GM18870 (cell line): ENCODE results near the gene STK10.
A peak's percentile ranks its signal among the peaks of the same experiment; 100 is the strongest.

Experiments used
- ATAC-seq: cut with Tn5 transposase; IDR thresholded peaks from one replicate; pipeline ENCODE4 v1.9.1; 2021; ENCODE audit warnings: moderate library complexity; ENCODE audit not compliant: unreplicated experiment

STK10 gene

DNA sequence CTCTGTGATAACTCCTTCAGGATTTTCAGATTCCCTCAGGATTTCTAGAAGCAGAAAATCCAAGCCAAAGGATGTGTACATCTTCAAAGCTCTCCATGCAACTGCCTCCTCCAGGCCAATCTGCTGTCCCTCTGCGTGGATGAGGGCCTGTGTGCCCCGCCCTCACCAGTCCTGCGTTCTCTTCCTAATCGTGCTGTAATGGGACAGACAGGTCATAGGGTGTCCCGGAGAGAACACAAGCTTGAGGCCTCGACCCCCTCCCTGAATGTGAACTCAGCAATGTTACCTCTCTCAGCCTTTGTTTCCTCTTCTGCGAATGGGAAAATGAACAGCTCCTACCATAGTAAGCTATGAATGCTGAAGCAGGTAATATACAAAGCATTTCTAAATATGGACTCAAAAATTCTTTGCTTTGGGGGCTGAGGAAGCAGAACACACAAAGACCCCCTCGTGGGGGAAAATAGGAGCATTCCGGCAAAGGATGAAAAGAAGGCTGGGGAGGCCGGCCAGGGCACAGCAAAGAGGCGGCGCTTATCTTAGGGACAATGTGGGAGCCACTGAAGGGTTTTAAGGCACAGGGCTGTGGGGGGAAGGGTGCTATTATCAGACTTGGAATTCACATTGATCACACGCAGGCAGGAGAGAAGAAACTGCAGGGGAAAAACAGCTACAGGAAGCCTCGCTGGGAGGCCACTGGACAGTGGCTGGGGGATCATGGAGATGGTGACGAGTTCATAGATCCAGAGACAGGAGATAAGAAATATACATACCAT, 124.4 kb downstream of the STK10 start:
- no peak for ATAC-seq

DNA sequence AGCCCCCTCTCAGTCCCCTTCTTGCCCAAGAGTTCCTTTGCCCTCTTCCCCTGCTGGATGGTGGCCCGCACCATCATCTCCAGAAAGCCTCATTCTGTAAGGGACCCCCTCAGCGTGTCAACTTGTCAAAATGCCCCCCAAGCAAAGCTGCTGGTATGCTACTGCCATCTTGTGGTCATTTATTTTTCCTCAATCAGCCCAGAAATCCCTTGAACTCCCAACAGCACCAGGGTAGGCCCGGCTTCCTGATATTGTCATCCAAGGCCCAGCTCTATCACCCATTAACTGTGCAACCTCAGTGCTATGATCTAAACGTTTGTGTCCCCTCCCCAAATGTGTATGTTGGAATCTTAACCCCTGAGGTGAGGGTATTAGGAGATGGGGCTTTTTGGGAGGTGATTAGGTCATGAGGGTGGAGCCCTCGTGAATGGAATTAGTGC, 128.3 kb downstream of the STK10 start:
- no peak for ATAC-seq

DNA sequence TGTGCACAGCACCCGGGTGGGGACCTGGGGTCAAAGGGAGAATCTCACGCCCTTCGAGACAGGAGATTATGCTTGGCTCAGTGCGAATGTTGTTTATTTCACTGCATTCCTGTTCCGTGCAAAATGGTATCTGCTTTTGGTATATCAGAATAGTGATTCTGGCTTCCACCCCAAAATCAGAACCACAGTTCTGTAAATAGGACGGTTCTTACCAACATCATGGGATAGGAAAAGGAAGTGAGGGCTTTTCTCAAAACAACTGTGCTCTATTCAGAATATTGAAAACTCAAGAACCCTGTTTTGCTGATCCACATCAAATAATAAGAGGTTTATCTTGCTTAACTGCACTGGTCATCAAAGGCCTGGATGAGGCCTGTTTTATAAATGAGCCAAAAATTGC, 129.9 kb downstream of the STK10 start:
- ATAC-seq, result no peak

DNA sequence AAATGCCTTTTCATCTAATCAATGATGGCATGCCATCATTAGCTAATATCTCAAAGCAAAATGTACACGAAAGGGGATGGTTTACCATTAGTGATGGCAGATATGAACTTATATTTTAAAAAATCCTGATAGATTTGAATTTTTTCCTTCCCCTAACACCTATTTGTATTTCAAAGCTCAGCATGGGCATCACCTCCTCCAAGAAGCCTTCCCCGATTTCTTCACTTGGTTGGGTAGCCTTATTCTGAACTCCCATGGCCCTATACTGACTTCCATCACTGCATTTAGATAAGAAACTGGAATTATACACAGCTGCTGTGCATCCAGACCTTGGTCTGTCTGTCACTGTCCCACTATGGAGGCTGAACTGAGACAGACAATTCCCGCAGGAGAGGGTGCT, 132.0 kb downstream of the STK10 start:
- no peak for ATAC-seq

DNA sequence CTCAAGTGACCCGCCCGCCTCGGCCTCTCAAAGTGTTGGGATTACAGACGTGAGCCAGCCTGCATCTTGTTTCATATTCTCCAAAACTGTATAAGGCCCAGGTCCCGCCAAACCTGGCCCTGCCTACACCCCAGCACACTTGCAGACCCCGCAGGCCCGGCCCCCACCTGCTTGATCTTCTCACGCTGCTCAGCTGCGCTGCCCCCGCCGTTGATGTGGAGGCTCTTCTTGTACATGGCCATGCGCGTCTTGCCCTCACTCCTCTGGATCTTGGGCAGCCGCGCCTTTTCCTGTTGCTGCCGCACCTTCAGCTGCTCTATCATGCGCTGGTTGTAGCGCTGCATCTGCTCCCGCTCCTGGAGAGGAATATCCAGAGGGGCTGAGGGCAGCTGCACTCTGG, 132.6 kb downstream of the STK10 start:
- no peak for ATAC-seq

DNA sequence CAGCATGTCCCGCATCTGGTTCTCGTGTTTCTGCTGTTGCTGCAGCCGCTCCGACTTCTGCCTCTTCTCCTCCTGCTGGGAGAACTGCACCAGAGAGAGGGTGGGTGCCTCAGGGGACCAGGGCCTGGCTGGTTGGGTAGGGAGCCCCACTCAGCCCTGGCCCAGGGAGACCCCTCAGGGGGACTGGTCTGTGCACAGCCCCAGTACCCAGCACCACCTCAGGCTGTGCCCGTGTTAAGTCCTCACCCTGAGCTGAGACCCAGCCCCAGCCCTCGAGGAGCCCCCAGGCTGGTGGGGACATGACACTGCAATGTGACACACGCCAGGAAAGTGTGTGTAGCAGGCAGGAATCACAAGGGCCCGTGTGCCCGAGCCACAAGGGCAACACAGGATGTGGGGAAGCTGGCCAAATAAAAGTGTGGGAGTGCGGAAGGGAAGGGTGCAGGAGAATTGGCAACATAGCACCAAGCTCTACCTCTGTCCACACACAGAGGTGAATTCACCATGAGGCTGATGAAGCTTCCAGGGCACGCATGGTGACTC, 133.3 kb downstream of the STK10 start:
- no peak for ATAC-seq

DNA sequence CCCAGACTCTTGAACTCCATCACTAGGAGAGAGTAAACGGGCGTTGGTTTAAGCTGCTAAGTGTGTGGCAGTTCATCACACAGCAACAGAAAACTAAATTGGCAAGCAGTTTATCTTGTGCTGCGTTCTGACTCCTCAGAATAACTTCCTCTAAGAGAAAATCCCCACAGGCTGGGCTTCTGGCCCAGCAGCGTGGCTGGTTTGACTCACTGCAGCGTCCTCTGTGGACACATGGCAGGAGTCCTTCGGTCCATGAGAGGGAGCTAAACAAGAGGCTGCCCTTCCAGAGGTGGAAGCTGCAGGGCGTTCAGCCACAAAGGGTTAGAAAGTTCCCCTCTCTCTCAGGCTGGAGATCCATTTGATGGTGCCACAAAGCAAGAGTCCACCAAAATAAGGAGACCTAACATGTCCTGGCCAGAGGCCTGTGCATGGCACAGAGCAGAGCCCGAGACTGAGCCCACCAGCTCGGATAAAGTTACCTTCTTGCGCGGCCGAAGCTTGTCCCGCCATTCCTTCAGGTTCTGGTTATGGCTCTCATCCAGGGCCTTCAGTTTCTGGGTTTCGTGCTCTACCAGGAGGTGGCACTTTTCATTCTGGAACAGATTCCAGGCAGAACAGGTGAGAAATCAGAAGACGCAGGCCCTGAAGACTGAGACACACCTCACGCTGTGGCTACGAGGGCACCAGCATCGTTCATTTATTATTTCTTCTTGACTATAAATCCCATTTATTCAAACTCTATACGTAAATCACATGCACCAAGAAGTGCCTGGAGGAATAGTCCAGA, 135.4 kb downstream of the STK10 start:
- no peak for ATAC-seq

DNA sequence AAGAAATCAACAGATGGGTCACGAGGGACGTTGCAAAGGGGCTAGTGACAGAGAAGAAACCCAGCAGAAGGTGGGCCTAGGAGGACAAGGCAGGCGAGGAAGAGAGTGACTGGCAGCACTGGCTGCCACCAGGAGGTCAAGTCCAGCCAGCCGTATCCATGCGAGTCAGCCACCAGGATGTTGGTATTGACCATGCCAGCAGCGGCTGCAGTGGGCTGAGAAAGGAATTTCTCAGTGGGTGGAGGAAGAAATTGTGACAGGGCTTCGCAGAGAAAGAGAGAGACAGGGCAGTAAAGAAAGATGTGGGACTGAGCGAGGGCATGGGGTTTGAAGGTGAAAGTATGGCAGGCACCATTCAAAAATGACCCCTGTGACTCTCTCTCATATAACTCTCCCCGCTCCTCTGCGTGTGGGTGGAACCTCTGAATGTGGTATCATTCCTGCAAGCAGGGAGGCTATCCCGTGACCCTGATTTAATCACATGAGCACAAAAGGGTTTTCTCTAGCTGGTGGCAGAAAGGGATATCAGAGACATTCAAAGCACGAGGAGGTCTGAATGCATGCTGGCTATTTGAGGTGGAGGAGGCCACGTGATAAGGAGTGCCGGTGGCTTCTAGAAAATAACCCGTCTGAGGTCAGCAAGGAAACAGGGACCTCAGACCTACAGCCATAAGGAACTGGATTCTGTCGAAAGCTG, 136.2 kb downstream of the STK10 start:
- no peak for ATAC-seq

DNA sequence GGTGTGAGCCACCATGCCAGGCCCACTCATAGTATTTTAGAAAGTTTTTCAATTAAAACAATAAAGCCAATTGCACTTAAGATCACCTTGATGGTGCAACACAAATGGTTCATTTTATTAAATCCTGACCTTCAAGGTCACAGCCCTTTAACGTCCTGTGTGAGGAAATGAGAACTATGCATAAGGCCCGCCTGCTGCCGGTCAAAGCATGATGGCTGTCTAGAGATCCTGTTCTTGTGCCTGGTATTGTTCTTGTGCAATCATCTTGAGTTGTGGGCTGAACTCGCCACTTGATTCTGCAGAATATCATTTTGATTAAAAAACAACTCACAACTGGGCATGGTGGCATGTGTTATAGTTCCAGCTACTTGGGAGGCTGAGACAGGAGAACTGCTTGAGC, 137.9 kb downstream of the STK10 start:
- no peak for ATAC-seq

DNA sequence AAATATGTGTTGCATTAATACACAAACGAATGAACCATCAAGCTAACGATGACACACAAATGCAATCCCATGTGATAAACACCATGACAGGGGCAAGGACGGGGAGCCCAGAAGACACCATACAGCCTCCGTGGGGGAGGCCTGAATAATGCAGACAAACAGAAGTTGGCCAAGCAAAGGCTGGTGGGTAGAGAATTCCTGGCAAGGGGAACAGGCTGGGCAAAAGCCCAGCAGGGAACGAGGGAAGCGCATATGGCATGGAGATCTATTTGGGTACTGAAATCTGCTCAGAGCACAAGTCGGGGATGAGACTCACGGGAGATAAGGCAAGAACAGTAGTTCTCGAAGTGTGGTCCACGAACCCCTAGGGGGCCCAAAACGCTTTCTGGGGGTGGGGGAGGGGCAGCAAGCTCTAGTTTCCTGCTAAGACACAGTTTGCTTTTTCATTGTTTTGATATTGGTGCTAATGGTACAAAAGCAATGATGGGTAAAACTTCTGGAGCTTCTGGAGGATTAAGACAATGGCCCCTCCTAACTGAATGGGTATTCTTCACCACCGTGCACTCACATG, 138.7 kb downstream of the STK10 start:
- ATAC-seq, result no peak

DNA sequence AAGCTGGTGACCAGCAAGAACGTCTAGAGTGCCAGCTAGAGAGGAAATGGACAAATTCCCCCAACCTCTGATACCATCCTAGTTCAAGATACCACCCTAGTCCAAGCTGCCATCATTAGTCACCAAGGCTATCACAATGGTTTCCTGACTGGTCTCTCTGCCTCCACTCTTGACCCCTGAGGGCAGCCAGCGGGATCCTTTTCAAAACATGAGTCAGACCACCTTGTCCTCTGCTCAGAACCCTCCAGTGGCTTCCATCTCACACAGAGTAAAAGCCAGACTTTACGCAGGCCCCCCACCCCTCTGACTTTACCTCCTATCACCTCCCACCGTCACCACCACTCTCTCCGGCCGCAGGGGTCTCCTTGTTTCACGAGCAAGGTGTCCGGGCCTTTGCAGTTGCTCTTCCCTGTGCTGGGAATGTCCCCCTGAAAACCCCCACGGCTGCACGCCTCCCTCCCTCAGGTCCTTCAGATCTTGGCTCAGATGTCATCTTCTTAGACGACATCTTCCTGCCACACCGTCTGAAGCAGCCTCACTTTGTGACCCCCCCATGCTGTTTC, 139.4 kb downstream of the STK10 start:
- ATAC-seq, result no peak

DNA sequence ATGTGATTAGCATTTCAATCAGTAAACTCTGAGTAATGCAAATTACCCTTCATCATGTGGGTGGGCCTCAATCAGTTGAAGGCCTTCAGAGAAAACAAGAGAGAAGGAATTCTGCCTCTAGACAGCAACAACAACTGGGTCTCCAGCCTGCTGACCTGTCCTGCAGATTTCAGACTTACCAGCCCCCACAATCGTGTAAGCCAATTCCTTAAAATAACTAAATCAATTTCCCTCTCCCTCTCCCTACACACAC, 139.9 kb downstream of the STK10 start:
- no peak for ATAC-seq

DNA sequence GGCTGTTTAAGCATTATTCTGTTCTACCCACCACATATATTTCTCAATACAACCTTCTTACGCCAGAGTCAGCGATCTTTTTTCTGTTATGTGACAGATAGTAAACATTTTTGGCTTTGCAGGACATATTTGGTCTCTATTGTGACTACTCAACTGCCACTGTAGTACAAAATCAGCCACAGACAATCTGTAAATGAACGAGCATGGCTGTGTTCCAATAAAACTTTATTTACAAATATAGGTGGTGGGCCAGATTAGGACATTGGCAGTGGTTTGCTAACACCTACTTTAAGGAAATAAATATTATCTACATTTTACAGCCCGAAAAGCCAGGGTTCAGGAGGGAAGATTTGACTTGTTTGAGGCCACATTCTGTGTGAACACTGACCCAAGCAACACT, 141.4 kb downstream of the STK10 start:
- ATAC-seq, result no peak

DNA sequence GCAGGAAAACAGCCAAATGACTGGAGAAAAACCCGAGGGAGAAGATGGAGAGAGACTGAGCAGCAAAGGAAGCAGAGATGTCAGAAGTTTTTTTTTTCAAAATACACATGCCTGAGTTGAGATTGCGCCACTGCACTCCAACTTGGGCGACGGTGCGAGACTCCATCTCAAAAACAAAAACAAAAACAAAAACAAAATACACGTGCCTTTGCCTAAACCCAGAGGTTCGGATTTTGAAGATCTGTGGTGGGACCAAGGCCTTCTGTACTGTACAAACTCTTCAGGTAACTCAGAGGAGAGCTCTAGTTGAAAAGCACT, 142.8 kb downstream of the STK10 start:
- no peak for ATAC-seq

DNA sequence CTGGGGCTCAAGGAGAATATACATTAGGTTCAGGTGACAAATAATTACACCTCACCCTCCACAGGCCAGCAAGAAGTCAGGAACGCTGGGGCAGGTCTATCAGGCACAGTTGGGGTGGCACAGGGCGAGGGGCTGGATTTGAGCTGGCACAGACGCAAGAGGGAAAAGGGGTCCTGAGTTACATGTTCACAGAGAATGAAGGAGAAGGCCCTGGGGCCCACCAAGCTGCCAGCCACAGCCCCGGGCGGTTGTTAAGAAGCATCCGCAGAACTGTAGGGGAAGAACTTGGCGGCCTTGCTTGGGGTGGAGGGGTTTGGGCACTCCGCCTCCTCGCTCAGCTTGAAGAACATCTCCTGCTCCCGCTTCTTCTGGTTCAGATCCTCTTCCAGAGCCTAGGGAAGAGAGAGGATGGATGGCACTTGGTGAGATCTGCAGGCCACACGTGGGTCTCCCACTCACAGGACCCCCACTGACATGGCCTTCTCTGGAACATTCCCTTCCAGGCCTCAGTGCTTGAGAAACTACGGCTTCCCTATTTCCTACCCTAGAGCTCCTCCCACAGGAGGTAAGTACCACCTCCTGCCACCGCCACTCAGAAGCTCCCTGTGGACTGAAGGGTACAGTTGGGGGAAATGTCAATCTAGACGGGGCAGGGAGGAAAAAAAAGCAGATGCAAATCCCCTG, 143.3 kb downstream of the STK10 start:
- no peak for ATAC-seq

DNA sequence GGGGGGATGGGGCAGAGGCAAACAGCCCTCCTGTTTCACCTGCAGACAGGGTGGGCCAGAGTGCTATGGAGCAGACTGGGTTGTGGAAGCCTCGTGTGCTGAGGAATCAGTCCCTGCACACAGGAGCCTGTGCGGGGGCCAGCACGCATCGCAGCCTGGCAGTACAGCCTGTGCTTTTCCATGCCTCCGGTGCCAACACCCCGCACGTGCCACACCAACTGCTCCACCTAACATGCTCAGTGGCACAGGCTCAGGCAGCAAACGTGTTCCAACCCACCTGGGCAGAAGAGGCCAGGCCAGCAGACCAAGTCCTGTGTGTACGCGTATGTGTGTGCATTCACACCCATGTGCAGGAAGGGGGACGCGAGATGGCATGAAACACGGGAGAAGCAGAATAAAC, 144.2 kb downstream of the STK10 start:
- ATAC-seq, result no peak

DNA sequence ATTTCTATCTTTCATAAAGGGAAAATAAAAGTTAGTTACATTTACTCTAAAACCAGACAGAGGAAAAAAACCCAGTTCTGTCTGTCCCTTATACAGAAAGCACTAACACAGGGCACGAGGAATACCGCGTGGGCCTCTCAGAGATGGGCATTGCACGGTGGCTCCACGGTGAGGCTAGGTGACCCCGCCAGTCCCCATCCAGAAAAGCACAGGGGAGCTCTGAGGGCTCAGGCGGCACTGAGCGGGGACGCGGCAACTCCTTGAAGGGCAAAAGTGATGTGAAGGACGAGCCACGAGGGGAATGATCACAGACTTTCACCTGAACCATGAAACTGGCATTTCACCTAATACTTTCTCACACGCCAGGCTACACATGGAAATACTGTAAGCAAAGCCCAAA, 145.8 kb downstream of the STK10 start:
- ATAC-seq, result no peak

DNA sequence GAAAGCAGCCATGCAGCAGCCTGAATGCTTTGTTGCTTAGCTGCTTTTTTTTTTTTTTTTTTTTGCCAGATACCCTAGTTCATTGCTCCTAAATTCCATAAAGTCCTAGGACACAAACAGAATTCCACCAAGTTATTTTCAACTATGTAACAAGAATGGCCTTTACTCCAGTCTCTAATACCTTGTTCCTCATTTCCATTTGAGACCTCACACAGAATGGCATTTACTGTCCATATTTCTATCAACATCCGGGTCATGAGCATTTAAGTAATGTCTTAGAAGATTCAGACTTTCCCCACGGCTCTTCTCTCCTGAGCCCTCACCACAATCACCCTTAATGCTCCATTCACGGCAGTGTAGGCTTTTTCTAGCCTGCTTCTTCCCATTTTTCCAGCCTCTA, 149.9 kb downstream of the STK10 start:
- ATAC-seq, result no peak

DNA sequence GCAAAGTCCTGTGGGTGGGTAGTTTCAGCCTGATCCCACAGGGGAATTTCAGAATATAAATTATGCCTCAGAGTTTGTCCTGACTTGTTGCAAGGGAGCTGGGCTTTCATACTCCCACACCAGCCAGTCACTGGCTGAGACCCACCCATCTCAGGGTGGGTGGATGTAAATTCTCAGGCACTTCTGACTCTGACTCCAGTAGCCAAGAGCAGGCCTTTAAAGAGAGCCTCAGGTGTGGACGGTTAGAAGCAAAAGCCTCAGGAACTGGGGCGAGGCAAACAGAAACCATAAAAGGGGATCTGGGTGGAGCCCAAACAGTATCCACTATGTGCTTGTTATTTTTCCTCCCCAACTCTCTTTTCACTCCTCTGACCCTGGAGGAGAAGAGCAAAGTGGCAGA, 153.0 kb downstream of the STK10 start:
- peak; percentile 78 for ATAC-seq

DNA sequence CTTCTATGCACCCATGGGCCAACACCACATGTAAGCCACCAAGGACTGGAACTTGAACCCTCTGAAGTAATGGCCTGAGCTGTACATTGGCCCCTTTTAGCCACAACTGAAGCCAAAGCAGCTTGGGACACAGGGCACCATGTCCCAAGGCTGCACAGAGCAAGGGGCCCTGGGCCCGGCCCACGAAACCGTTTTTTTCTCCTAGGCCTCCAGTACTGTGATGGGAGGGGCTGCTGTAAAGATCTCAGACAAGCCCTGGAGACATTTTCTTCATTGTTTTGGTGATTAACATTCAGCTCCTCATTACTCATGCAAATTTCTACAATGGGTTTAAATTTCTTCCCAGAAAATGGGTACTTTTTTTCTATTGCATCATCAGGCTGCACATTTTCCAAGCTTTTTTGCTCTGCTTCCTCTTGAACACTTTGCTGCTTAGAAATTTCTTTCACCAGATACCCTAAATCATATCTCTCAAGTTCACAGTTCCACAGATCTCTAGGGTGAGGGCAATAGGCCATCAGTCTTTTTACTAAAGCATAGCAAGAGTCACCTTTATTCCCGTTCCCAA, 156.0 kb downstream of the STK10 start:
- no peak for ATAC-seq
